Measurements from ENCODE around the gene TRIM5. TPM values are rescaled to one million over a fixed set of nuclear protein-coding genes. Genes with fewer than 3 reads are reported as not detected.

Gene TRIM5
- polyA plus RNA-seq, 2 of the 4 experiments (the other 2 are of a cell fraction): 21.9 to 32.6 TPM

DNA sequence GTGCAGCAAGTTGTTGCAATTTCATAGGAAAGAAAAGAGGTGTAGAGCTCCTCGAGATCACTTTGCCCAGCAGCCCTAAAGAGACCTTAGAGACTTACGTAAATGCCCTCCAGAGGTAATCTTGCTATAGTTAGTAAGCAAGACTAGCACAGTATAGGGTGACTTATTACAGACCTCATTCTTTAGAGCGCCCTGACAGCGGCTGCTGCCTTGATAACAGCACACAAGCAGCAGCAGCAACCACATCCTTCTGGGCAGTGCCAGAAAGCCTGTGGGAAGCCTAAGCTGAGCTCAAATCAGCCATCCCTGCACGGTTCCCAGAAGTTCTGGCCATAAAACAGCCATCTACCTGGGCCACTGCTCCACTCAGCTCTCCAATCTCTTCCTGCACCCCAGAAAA, 28.8 kb upstream of the TRIM5 start:
- POLR2A ChIA-PET: no interaction called here
- no peak overlapping the region for H3K27ac ChIP-seq
- WGBS (ENCODE audit: missing lambda C conversion rate): 39% methylated on average over 5 of the region's 5 CpGs
- no peak overlapping the region for H3K4me3 ChIP-seq
- TF ChIP-seq EHF (CRISPR knock-in tag; IDR thresholded peaks at IDR 0.05) (no peak), GATA3 (IDR thresholded peaks at IDR 0.05; ENCODE audit: borderline replicate concordance) (no peak), CEBPB (IDR thresholded peaks at IDR 0.05) (no peak), FOSL2 (IDR thresholded peaks at IDR 0.05) (no peak), FOSL2 (CRISPR knock-in tag; IDR thresholded peaks at IDR 0.05) (no peak), RFX5 (IDR thresholded peaks at IDR 0.05) (no peak), MYC (IDR thresholded peaks at IDR 0.05; ENCODE audit: borderline replicate concordance, low read length) (no peak), RCOR1 (IDR thresholded peaks at IDR 0.05; ENCODE audit: low read depth, low read length) (no peak), HEYL (CRISPR knock-in tag; IDR thresholded peaks at IDR 0.05) (no peak), RAD21 (conservative IDR thresholded peaks at IDR 0.05 in 1 of 2, IDR thresholded peaks at IDR 0.05 in 1 of 2) (no peak), POLR2AphosphoS2 (conservative IDR thresholded peaks at IDR 0.05; ENCODE audit: low read length) (no peak), POLR2A (IDR thresholded peaks at IDR 0.05; ENCODE audit: low read length) (no peak), HOXB13 (CRISPR knock-in tag; IDR thresholded peaks at IDR 0.05; ENCODE audit: low read depth) (no peak), ZC3H11A (IDR thresholded peaks at IDR 0.05) (no peak)
- ATAC-seq: peak in 1 of 2 experiments; percentile 34; a peak in 2 of 6 replicates
- no peak overlapping the region for H3K4me2 ChIP-seq
- no peak for FAIRE-seq
- CTCF ChIA-PET: interaction anchor here (0.8 to 3.6 kb wide), 7 partner anchors 10 to 238 kb away, joined by 3 to 17 read pairs (median 5); partner anchors contain the start of gene TRIM5
- no peaks in the 10 kb centered on the region for H3K4me1 ChIP-seq
- no peaks in the 10 kb centered on the region for H3K9me3 ChIP-seq
- DNase-seq (ENCODE audit: low read depth in 1 of 2, low spot score in 1 of 2): no peak

DNA sequence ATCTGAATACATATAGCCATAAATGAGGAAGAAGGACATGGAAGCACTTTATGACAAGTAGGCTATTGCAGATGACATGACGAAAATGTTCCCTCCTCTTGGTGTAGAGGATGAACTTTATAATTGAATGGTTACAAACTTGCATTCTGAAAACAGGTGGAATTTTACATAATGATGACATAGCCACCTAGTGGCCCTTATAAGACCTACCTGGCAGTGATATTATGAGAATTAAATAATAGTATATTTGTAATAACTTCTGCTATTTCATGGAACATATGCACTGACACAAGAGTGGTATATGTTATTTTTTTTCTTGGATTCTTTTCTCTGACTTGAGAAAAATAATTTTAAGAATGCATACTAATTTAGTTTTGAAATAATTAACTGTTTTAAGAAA, 27.6 kb upstream of the TRIM5 start:
- no peak for FAIRE-seq
- ATAC-seq: peak in 1 of 2 experiments; percentile 68; a peak in 4 of 6 replicates
- ChIA-PET CTCF (interaction anchor here (0.8 to 3.6 kb wide), 8 partner anchors 11 to 113 kb away, joined by 3 to 17 read pairs (median 6); partner anchors contain the start of gene TRIM5), POLR2A (no interaction called here)
- H3K4me2 ChIP-seq: no peak overlapping the region
- H3K27ac ChIP-seq: no peak overlapping the region
- no peaks in the 10 kb centered on the region for H3K9me3 ChIP-seq
- no peak for TF ChIP-seq POLR2AphosphoS2 (conservative IDR thresholded peaks at IDR 0.05; ENCODE audit: low read length)
- TF ChIP-seq SMC3 (IDR thresholded peaks at IDR 0.05): peak; percentile 59; the same call in 2 of the 3 replicates
- TF ChIP-seq KDM1A (IDR thresholded peaks at IDR 0.05; ENCODE audit: low read depth): no peak
- TF ChIP-seq ZFP36 (IDR thresholded peaks at IDR 0.05; ENCODE audit: borderline replicate concordance, partially characterized antibody): no peak
- no peak for TF ChIP-seq RARB (CRISPR knock-in tag; IDR thresholded peaks at IDR 0.05)
- TF ChIP-seq BHLHE40 (IDR thresholded peaks at IDR 0.05; ENCODE audit: low read depth, low read length): no peak
- TF ChIP-seq EP300 (IDR thresholded peaks at IDR 0.05): no peak
- TF ChIP-seq, protein P1, sequence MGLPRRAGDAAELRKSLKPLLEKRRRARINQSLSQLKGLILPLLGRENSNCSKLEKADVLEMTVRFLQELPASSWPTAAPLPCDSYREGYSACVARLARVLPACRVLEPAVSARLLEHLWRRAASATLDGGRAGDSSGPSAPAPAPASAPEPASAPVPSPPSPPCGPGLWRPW (IDR thresholded peaks at IDR 0.05): no peak
- no peak for TF ChIP-seq HDAC2 (IDR thresholded peaks at IDR 0.05)
- TF ChIP-seq CTCF (IDR thresholded peaks at IDR 0.05): peak; percentile 58
- TF ChIP-seq, protein P2, sequence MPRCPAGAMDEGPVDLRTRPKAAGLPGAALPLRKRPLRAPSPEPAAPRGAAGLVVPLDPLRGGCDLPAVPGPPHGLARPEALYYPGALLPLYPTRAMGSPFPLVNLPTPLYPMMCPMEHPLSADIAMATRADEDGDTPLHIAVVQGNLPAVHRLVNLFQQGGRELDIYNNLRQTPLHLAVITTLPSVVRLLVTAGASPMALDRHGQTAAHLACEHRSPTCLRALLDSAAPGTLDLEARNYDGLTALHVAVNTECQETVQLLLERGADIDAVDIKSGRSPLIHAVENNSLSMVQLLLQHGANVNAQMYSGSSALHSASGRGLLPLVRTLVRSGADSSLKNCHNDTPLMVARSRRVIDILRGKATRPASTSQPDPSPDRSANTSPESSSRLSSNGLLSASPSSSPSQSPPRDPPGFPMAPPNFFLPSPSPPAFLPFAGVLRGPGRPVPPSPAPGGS (IDR thresholded peaks at IDR 0.05): no peak
- no peak for TF ChIP-seq CHD4 (IDR thresholded peaks at IDR 0.05; ENCODE audit: borderline replicate concordance)
- TF ChIP-seq SREBF2 (IDR thresholded peaks at IDR 0.05): no peak
- TF ChIP-seq PHF8 (IDR thresholded peaks at IDR 0.05; ENCODE audit: borderline replicate concordance, low read depth): no peak
- no peak for TF ChIP-seq RFX5 (IDR thresholded peaks at IDR 0.05)
- no peak for TF ChIP-seq E2F6 (IDR thresholded peaks at IDR 0.05; ENCODE audit: borderline replicate concordance, low read depth)
- peak; percentile 68 to 70 for TF ChIP-seq RAD21 (conservative IDR thresholded peaks at IDR 0.05 in 1 of 2, IDR thresholded peaks at IDR 0.05 in 1 of 2)
- TF ChIP-seq EHF (CRISPR knock-in tag; IDR thresholded peaks at IDR 0.05): no peak
- no peak for TF ChIP-seq TP53 (CRISPR knock-in tag; IDR thresholded peaks at IDR 0.05)
- no peak for TF ChIP-seq CBX8 (IDR thresholded peaks at IDR 0.05)
- WGBS (ENCODE audit: missing lambda C conversion rate): 11% methylated on average over 1 of the region's 1 CpG
- DNase-seq (ENCODE audit: low read depth in 1 of 2, low spot score in 1 of 2): peak; percentile 18 to 19
- H3K4me3 ChIP-seq: no peak overlapping the region
- H3K4me1 ChIP-seq: no peaks in the 10 kb centered on the region

All from A549 (cell line).